GM19397 (cell line): Measurements from ENCODE around the gene COL27A1.

Source experiments
- ATAC-seq: cut with Tn5 transposase; IDR thresholded peaks from one replicate; pipeline ENCODE4 v1.9.1; 2021; ENCODE audit warnings: mild to moderate bottlenecking, moderate library complexity; ENCODE audit not compliant: unreplicated experiment

Gene COL27A1

GRCh38 chr9:114221706-114222465 is 66.5 kb downstream of the COL27A1 start:
- ATAC-seq: no peak

DNA sequence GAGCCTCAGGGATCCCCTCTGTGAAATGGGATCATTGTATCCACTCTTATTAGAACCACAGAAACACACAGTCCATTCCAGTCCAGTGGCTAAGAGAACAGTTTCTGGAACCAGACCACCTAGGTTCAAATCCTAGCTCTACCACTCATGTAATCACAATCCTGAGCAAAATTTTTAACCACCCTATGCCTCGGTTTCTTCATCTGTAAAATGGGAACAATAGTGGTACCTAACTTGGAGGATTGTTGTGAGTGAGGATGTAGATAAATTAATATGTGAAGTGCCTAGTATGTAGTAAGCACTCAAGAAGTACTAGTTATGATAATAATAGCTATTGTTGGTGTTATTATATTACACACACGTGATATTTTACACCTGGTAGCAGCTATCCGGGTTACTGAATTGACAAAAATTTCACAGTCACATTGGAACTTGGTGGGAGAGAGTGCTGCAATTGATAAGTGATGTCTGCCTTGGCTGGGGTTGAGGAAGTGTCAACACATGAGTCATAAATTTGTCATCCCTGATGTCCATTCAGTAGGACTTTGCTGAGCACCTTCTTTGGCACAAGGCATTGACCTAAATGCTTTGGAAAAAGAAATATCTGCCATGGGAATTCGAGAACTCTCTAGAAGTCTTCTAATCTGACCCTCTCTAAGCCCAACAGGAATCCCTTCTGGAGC is 68.4 kb downstream of the COL27A1 start:
- ATAC-seq: no peak

DNA sequence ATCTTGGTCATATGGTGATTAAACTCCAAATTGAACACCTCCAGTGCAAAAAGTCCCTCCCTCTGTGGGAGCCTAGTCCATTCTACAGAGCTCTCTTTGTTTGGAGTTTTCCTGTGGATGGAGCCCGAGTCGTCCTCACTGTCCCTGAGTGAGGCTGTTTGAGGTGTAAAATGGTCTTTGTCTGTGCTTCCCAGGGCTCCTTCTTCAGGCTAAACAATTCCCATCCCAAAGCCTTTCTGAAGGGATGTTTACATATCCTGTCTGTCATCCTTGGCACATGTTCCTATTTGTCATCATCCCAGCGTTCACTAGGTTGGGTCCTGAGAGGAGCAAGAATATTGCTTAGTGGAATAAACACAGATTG is 68.9 kb downstream of the COL27A1 start:
- ATAC-seq: no peak

- ATAC-seq: no peak
Observed at GRCh38 chr9:114225561-114226212, 70.3 kb downstream of the COL27A1 start.

DNA sequence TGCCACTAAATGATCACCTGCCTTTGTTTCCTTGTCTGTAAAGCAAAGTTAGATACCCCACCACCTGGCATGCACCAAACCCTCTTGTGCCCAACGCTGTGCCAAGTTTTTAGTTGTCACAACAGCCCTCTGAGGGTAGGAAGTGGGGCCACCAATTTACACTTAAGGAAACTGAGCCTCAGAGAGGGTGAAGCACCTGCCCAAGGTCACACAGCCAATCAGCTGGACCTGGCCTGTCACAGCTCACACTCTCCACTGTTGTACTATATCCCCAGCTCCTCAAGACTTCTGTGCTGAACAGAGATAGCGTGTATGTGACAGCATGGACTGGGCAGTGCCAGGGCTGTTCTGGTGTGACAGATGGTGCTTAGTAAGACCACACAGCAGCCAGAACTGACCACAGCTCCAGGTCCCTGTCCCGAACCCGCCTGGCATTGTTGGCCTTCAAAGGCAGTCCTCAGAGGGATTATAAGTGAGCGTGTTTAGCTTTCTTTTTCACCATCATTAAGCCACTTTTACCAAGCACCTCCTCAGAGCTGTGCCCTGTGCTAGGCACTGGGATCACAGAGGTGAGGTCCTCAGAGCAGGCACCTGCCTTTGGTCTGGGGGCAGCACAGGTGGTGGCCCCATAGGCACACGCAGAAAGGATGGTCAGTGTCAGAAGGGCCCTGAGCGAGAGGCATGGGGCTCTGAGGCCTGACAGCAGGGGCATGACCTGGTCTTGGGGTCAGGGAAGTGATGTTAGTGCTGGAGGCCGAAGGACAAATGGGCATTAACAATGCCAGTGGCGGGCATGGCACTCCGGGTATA is 71.1 kb downstream of the COL27A1 start:
- no peak for ATAC-seq

DNA sequence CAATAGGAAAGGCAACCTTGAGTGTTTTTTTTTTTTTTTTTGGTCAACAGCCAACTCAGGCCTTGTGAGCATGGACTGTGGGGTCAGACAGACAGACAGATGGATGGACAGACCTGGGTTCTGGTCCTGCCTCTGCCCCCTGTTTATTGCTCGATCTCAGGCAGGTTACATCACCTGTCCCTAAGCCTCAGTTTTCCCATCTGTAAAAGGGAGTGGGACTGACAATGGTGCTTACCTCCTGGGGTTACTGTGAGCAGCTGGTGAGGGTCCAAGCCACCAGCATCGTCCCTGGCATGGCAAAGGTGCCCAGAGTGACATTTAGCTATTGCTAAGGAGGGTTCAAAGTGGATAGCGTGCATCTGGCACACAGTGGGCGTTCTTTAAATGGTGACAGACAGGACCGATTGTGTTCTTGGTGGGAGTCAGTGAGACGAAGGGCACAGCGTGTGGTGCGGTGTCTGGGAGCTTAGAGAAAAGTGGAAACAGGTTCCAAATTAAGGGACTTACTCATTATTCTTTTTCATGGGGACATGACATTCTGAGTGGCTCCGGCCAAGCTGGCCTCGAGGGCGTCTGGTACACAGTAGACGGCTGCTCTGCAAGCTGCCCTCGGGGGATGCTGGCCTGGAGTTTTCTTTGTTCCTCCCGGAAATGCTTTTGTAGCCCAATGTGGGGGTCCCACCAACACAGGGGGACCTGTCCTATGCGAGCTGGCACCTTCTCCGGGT is 72.1 kb downstream of the COL27A1 start:
- ATAC-seq: no peak

- no peak for ATAC-seq
Observed at GRCh38 chr9:114228016-114228808, 72.9 kb downstream of the COL27A1 start.

DNA sequence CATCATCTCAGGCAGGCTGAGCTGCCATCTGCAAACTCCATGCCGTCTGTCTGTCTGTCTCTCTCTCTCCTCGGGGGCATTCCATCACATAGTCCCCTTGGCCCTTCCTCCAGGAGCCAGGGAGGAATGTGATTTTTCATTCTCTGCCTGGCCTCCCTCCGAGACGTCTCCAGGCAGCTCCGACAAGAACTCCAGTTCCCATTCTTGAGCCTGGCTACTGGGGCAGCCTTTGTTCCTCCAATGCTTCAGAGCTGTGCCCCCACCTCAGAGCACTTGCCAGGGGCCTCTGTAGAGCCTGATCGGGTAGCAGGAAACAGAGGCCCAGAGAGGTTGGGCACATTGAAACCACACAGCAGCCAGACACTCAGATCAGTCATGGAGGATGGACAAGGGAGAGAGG is 74.0 kb downstream of the COL27A1 start:
- ATAC-seq: no peak

DNA sequence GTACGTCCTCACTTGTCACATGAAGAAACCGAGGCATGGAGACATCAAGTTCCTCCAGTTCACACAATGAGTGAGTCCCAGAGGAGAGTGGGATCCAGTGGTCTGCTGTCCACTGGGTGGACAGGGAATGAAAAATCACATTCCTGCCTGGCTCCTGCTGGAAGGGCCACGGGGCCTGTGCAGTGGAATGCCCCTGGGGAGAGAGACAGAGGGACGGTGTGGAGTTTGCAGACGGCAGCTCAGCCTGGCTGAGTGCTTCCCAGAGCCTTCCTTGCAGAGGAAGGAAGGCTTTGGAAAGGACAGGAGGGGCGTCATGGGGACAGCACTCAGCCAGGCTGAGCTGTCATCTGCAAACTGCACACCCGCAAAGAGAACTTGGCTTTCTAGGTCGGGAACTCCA is 74.7 kb downstream of the COL27A1 start:
- no peak for ATAC-seq

GRCh38 chr9:114231273-114231672 is 75.9 kb downstream of the COL27A1 start:
- ATAC-seq: no peak

DNA sequence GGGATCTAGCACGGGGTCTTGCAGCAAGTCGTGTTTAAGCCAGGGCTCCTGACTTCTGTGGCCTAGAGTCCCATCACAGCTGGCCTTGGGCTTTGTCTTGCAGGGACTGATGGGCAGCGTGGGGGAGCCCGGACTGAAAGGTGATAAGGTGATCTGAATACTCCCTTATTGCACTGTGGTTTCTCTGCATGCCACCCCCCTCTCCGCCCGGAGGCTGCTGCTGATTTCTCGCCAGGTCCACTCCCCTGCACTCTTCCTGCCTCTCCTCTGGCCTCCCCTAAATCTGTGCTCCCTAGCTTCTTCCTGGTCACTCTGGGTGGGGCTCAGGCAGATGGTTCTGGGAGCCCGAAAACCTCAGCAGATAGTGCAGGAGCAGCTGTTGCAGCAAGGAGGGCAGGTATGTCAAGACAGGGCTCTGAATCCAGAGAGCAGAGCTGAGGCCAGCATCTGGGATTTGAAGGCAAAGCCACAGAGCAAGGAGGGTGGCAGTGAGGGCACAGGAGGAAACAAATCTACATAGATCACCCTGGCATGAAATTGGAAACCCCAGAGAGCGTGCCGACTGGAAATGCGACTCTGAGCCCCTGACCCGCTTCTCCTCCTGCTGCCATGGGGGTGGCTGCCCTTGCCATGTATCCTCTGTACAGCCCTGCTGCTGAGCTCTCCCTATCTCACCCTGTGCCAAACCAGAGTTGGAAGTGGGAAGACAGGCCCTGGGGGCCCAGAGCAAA is 76.5 kb downstream of the COL27A1 start:
- ATAC-seq: no peak

GRCh38 chr9:114233491-114234185 is 78.3 kb downstream of the COL27A1 start:
- no peak for ATAC-seq

GRCh38 chr9:114235033-114235661 is 79.8 kb downstream of the COL27A1 start:
- no peak for ATAC-seq

GRCh38 chr9:114236391-114237138 is 81.2 kb downstream of the COL27A1 start:
- no peak for ATAC-seq

GRCh38 chr9:114237247-114237646 is 81.9 kb downstream of the COL27A1 start:
- ATAC-seq: no peak

DNA sequence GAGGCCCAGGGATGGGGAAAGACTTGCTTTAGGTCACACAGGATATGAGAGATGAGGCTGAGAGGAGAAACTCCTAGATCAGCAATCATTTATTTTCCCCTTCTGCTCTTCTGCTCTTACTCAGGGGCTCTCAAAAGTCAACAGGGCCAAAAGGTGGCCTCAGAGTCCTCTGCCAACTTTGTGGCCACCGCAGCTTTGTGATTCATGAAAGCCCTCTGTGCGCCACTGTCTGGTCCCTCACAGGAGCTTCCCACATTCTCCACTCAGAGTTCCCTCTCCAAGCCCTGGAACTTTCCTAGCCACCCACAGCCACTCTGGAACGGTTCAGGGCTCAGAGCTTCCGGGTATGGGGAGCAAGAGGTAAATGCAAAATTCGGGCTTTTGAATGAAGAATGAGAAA is 82.4 kb downstream of the COL27A1 start:
- ATAC-seq: no peak

DNA sequence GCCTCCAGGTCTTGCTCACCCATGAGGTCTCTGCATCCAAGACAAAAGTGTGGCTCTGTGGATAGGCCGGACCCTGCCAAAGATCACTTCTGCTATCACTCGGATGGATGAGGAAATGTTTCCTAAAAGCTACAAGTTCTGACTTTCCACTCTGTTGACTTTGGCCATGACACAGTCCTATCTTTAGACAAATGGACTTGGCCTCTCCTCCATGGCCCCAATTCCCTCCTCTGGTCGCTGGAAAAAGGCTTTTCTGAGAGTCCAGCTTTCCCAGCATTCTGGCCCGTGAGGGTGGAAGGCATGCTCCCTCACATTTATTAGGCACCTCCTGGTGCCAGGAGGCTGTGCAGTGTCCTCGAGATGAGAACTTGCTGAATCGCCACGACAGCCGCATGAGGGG is 83.1 kb downstream of the COL27A1 start:
- no peak for ATAC-seq
